WTC11 (cell line): ENCODE measurements around the gene MYO7B. TPM values are rescaled to one million over a fixed set of nuclear protein-coding genes. Genes with fewer than 3 reads are reported as not detected.

Source experiments
- ATAC-seq: fragments of 200-7000 bp; cut with Tn5 transposase; 2 replicates; pipeline ENCODE4 v1.10.0; 2021; ENCODE audit warnings: mild to moderate bottlenecking, moderate library complexity
- CTCF ChIA-PET: fragments of 300-600 bp; sonication (Branson Sonifier 250); formaldehyde crosslinking; loops from one replicate; lab custom pipeline; 2021; ENCODE audit warnings: antibody characterized with exemption; lab: Charles Lee
- POLR2A ChIA-PET: fragments of 350-600 bp; sonication (Branson Sonifier 250); formaldehyde crosslinking; loops from one replicate; lab custom pipeline; 2021; ENCODE audit warnings: antibody characterized with exemption; lab: Charles Lee
- DNase-seq: peaks from one replicate; pipeline ENCODE4 v3.0.0; 2021; ENCODE audit warnings: low spot score
- H3K27ac Mint-ChIP-seq: 2 replicates; pipeline ENCODE4 v1.8.0; 2021; ENCODE audit warnings: mixed read lengths
- H3K27me3 Mint-ChIP-seq: 2 replicates; pipeline ENCODE4 v1.8.0; 2021; ENCODE audit warnings: low read depth, mild to moderate bottlenecking, moderate library complexity, mixed read lengths
- H3K36me3 Mint-ChIP-seq: 2 replicates; pipeline ENCODE4 v1.8.0; 2021; ENCODE audit warnings: mixed read lengths
- H3K4me1 Mint-ChIP-seq: 2 replicates; pipeline ENCODE4 v1.8.0; 2022; ENCODE audit warnings: mixed read lengths
- H3K4me3 Mint-ChIP-seq: 2 replicates; pipeline ENCODE4 v1.8.0; 2021; ENCODE audit warnings: mild to moderate bottlenecking, moderate library complexity, mixed read lengths
- H3K9me3 Mint-ChIP-seq: 2 replicates; pipeline ENCODE4 v1.8.0; 2021; ENCODE audit warnings: mixed read lengths
- E2F1 ChIP-seq: sonication (generic); formaldehyde crosslinking; IDR thresholded peaks from 2 replicates; pipeline ENCODE4 v1.8.0; 2022; ENCODE audit warnings: mild to moderate bottlenecking, missing genetic modification reagents
- ELF4 ChIP-seq: sonication (generic); formaldehyde crosslinking; IDR thresholded peaks from 2 replicates; pipeline ENCODE4 v1.8.1; 2022; ENCODE audit warnings: low read depth, mild to moderate bottlenecking, moderate library complexity, missing genetic modification reagents
- ETV6 ChIP-seq: sonication (generic); formaldehyde crosslinking; IDR thresholded peaks from 2 replicates; pipeline ENCODE4 v1.8.1; 2022; ENCODE audit warnings: mild to moderate bottlenecking, missing genetic modification reagents
- FOXJ3 ChIP-seq: sonication (generic); formaldehyde crosslinking; IDR thresholded peaks from 2 replicates; pipeline ENCODE4 v1.9.0; 2021; ENCODE audit warnings: missing genetic modification reagents, mild to moderate bottlenecking, borderline replicate concordance
- FOXP1 ChIP-seq: sonication (generic); formaldehyde crosslinking; IDR thresholded peaks from 2 replicates; pipeline ENCODE4 v1.8.0; 2022; ENCODE audit warnings: missing genetic modification reagents, mild to moderate bottlenecking, moderate library complexity, borderline replicate concordance
- GTF2I ChIP-seq: fragments of 250-450 bp; sonication (Bioruptor Pico); conservative IDR thresholded peaks from 2 replicates; pipeline ENCODE4 v1.4.0; 2021; ENCODE audit warnings: mild to moderate bottlenecking
- JAZF1 ChIP-seq: fragments of 250-450 bp; sonication (Bioruptor Pico); IDR thresholded peaks from 2 replicates; pipeline ENCODE4 v1.9.0; 2021; ENCODE audit warnings: moderate library complexity, mild to moderate bottlenecking, inconsistent platforms
- NR3C1 ChIP-seq: sonication (generic); formaldehyde crosslinking; conservative IDR thresholded peaks from 2 replicates; pipeline ENCODE4 v1.8.1; 2023; ENCODE audit warnings: low read depth, mild to moderate bottlenecking, missing genetic modification reagents
- SMAD4 ChIP-seq: sonication (generic); formaldehyde crosslinking; IDR thresholded peaks from 2 replicates; pipeline ENCODE4 v1.8.0; 2022; ENCODE audit warnings: mild to moderate bottlenecking, missing genetic modification reagents
- ZBTB21 ChIP-seq: sonication (generic); formaldehyde crosslinking; IDR thresholded peaks from 2 replicates; pipeline ENCODE4 v1.8.1; 2023; ENCODE audit warnings: mild to moderate bottlenecking, missing genetic modification reagents, borderline replicate concordance
- total RNA-seq: library from RNA; stranded (reverse); gene quantifications from 3 replicates; pipeline ENCODE4 v1.2.3, GENCODE V29; 2021
- TF ChIP-seq, protein P1 (sequence below): fragments of 250-450 bp; sonication (Bioruptor Pico); IDR thresholded peaks from 2 replicates; pipeline ENCODE4 v1.9.0; 2021; ENCODE audit warnings: mild to moderate bottlenecking
- TF ChIP-seq, protein P2 (sequence below): sonication (generic); formaldehyde crosslinking; IDR thresholded peaks from 2 replicates; pipeline ENCODE4 v1.8.1; 2023; ENCODE audit warnings: mild to moderate bottlenecking, missing genetic modification reagents, moderate library complexity
- TF ChIP-seq, protein P3 (sequence below): fragments of 250-450 bp; sonication (Bioruptor Pico); IDR thresholded peaks from 2 replicates; pipeline ENCODE4 v1.9.0; 2021; ENCODE audit warnings: moderate library complexity, mild to moderate bottlenecking, inconsistent platforms, borderline replicate concordance
- TF ChIP-seq, protein P4 (sequence below): fragments of 250-450 bp; sonication (Bioruptor Pico); IDR thresholded peaks from 2 replicates; pipeline ENCODE4 v1.9.0; 2021; ENCODE audit warnings: mild to moderate bottlenecking, borderline replicate concordance

Gene MYO7B
- total RNA-seq, 1 experiment from 2014 or later: not detected

DNA sequence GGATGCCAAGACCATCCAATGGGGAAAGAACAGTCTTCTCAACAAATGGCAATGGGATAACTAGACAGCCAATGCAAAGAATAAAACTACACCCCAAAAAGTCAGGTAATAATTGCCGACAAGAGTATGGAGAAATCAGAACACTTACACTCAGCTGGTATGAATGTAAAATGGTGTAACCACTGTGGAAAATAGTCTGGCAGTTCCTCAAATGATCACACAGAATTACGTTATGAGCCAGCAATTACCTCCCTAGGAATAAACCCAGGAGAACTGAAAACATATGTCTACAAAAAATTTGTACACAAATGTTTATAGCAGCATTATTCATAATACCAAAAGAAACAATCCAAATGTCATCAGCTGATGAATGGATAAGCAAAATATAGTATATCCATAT lies 18.0 kb upstream of the MYO7B start:
- Mint-ChIP-seq H3K4me1 (peaks cover 41% of the 10 kb centered on the region), H3K27ac (peak overlapping the region; percentile 16; the same call in 1 of the 2 replicates), H3K36me3 (peaks cover 31% of the 10 kb centered on the region), H3K27me3 (no peaks in the 10 kb centered on the region), H3K9me3 (no peaks in the 10 kb centered on the region), H3K4me3 (no peak overlapping the region)
- DNase-seq: no peak
- no peak for ATAC-seq
- no peak for TF ChIP-seq ZBTB21 (CRISPR knock-in tag)
- ChIA-PET CTCF (no interaction called here), POLR2A (no interaction called here)

- POLR2A ChIA-PET: no interaction called here
- CTCF ChIA-PET: no interaction called here
- no peak for TF ChIP-seq FOXJ3 (CRISPR knock-in tag)
- TF ChIP-seq NR3C1 (CRISPR knock-in tag): no peak
- no peak for TF ChIP-seq E2F1 (CRISPR knock-in tag)
- TF ChIP-seq, protein P1, sequence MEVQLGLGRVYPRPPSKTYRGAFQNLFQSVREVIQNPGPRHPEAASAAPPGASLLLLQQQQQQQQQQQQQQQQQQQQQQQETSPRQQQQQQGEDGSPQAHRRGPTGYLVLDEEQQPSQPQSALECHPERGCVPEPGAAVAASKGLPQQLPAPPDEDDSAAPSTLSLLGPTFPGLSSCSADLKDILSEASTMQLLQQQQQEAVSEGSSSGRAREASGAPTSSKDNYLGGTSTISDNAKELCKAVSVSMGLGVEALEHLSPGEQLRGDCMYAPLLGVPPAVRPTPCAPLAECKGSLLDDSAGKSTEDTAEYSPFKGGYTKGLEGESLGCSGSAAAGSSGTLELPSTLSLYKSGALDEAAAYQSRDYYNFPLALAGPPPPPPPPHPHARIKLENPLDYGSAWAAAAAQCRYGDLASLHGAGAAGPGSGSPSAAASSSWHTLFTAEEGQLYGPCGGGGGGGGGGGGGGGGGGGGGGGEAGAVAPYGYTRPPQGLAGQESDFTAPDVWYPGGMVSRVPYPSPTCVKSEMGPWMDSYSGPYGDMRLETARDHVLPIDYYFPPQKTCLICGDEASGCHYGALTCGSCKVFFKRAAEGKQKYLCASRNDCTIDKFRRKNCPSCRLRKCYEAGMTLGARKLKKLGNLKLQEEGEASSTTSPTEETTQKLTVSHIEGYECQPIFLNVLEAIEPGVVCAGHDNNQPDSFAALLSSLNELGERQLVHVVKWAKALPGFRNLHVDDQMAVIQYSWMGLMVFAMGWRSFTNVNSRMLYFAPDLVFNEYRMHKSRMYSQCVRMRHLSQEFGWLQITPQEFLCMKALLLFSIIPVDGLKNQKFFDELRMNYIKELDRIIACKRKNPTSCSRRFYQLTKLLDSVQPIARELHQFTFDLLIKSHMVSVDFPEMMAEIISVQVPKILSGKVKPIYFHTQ (CRISPR knock-in tag): no peak
- TF ChIP-seq JAZF1: no peak
- no peak for TF ChIP-seq FOXP1 (CRISPR knock-in tag)
- TF ChIP-seq, protein P2, sequence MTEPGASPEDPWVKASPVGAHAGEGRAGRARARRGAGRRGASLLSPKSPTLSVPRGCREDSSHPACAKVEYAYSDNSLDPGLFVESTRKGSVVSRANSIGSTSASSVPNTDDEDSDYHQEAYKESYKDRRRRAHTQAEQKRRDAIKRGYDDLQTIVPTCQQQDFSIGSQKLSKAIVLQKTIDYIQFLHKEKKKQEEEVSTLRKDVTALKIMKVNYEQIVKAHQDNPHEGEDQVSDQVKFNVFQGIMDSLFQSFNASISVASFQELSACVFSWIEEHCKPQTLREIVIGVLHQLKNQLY (CRISPR knock-in tag): no peak
- TF ChIP-seq ELF4: no peak
- TF ChIP-seq, protein P3, sequence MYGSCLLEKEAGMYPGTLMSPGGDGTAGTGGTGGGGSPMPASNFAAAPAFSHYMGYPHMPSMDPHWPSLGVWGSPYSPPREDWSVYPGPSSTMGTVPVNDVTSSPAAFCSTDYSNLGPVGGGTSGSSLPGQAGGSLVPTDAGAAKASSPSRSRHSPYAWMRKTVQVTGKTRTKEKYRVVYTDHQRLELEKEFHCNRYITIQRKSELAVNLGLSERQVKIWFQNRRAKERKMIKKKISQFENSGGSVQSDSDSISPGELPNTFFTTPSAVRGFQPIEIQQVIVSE: no peak
- Mint-ChIP-seq H3K27me3 (no peaks in the 10 kb centered on the region), H3K27ac (no peak overlapping the region), H3K9me3 (no peaks in the 10 kb centered on the region), H3K4me3 (no peak overlapping the region), H3K36me3 (peaks cover 41% of the 10 kb centered on the region), H3K4me1 (peaks cover 19% of the 10 kb centered on the region)
- ATAC-seq (no peak), DNase-seq (no peak)
Measured at GRCh38 chr2:127520424-127520823, 15.1 kb upstream of the MYO7B start.

- DNase-seq (no peak), ATAC-seq (no peak)
- CTCF ChIA-PET: no interaction called here
- Mint-ChIP-seq H3K4me3 (peak overlapping the region; percentile 10; the same call in 1 of the 2 replicates), H3K9me3 (no peaks in the 10 kb centered on the region), H3K27ac (peak overlapping the region; percentile 39), H3K36me3 (peaks cover 31% of the 10 kb centered on the region), H3K4me1 (peaks cover 20% of the 10 kb centered on the region), H3K27me3 (no peaks in the 10 kb centered on the region)
- no peak for TF ChIP-seq GTF2I
- TF ChIP-seq ETV6 (CRISPR knock-in tag): no peak
- TF ChIP-seq, protein P4, sequence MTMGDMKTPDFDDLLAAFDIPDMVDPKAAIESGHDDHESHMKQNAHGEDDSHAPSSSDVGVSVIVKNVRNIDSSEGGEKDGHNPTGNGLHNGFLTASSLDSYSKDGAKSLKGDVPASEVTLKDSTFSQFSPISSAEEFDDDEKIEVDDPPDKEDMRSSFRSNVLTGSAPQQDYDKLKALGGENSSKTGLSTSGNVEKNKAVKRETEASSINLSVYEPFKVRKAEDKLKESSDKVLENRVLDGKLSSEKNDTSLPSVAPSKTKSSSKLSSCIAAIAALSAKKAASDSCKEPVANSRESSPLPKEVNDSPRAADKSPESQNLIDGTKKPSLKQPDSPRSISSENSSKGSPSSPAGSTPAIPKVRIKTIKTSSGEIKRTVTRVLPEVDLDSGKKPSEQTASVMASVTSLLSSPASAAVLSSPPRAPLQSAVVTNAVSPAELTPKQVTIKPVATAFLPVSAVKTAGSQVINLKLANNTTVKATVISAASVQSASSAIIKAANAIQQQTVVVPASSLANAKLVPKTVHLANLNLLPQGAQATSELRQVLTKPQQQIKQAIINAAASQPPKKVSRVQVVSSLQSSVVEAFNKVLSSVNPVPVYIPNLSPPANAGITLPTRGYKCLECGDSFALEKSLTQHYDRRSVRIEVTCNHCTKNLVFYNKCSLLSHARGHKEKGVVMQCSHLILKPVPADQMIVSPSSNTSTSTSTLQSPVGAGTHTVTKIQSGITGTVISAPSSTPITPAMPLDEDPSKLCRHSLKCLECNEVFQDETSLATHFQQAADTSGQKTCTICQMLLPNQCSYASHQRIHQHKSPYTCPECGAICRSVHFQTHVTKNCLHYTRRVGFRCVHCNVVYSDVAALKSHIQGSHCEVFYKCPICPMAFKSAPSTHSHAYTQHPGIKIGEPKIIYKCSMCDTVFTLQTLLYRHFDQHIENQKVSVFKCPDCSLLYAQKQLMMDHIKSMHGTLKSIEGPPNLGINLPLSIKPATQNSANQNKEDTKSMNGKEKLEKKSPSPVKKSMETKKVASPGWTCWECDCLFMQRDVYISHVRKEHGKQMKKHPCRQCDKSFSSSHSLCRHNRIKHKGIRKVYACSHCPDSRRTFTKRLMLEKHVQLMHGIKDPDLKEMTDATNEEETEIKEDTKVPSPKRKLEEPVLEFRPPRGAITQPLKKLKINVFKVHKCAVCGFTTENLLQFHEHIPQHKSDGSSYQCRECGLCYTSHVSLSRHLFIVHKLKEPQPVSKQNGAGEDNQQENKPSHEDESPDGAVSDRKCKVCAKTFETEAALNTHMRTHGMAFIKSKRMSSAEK (CRISPR knock-in tag): no peak
- no peak for TF ChIP-seq SMAD4 (CRISPR knock-in tag)
- POLR2A ChIA-PET: no interaction called here
Measured at GRCh38 chr2:127523269-127523939, 12.1 kb upstream of the MYO7B start.
